Activated T-cell treated with anti-CD3 and anti-CD28 coated beads, Interleukin-2, amount 50 U/mL, for 4 hours (primary cell): Measurements from ENCODE around the gene C8G. TPM values are rescaled to one million over a fixed set of nuclear protein-coding genes. Genes with fewer than 3 reads are reported as not detected.

Experiments used
- ATAC-seq, 2 donors: fragments of 200-7000 bp; cut with Tn5 transposase; one replicate each; pipeline ENCODE4 v1.10.0; 2021
- DNase-seq: peaks from one replicate; pipeline ENCODE4 v3.0.0-alpha.2; 2020
- H3K27me3 Mint-ChIP-seq: one replicate; pipeline ENCODE4 v1.8.0; 2021; ENCODE audit warnings: low read depth, mixed read lengths
- H3K36me3 Mint-ChIP-seq: one replicate; pipeline ENCODE4 v1.8.0; 2022; ENCODE audit warnings: mixed read lengths; ENCODE audit not compliant: insufficient read depth
- H3K4me1 Mint-ChIP-seq: one replicate; pipeline ENCODE4 v1.8.0; 2021; ENCODE audit warnings: low read depth, mixed read lengths
- H3K4me3 Mint-ChIP-seq: one replicate; pipeline ENCODE4 v1.8.0; 2021; ENCODE audit warnings: mild to moderate bottlenecking, moderate library complexity, mixed read lengths
- H3K9me3 Mint-ChIP-seq: one replicate; pipeline ENCODE4 v1.8.0; 2021; ENCODE audit warnings: mixed read lengths
- total RNA-seq, 3 donors: library from RNA; stranded (reverse); gene quantifications; one replicate each; pipeline ENCODE4 v1.2.1, GENCODE V29; 2021

Gene C8G
- total RNA-seq, 3 donors from 2014 or later: 0.94 to 1.4 (median 1.2) TPM

- peaks cover 21% of the 10 kb centered on the region for H3K4me1 Mint-ChIP-seq
- H3K9me3 Mint-ChIP-seq: no peaks in the 10 kb centered on the region
- no peaks in the 10 kb centered on the region for H3K27me3 Mint-ChIP-seq
- no peak overlapping the region for H3K4me3 Mint-ChIP-seq
- DNase-seq (no peak), ATAC-seq (no peak)
- H3K36me3 Mint-ChIP-seq: no peaks in the 10 kb centered on the region
Observed at GRCh38 chr9:136970361-136970760, 25.3 kb downstream of the C8G start.

GRCh38 chr9:136971746-136972145 lies 26.7 kb downstream of the C8G start:
- Mint-ChIP-seq H3K36me3 (no peaks in the 10 kb centered on the region), H3K4me3 (no peak overlapping the region), H3K4me1 (peaks cover 22% of the 10 kb centered on the region), H3K9me3 (no peaks in the 10 kb centered on the region), H3K27me3 (no peaks in the 10 kb centered on the region)
- ATAC-seq (no peak), DNase-seq (no peak)

GRCh38 chr9:136972335-136972734 lies 27.3 kb downstream of the C8G start:
- Mint-ChIP-seq H3K9me3 (no peaks in the 10 kb centered on the region), H3K36me3 (no peaks in the 10 kb centered on the region), H3K4me3 (no peak overlapping the region), H3K27me3 (no peaks in the 10 kb centered on the region), H3K4me1 (peaks cover 24% of the 10 kb centered on the region)
- ATAC-seq (no peak), DNase-seq (no peak)

- no peak for ATAC-seq
- peaks cover 24% of the 10 kb centered on the region for H3K4me1 Mint-ChIP-seq
- H3K36me3 Mint-ChIP-seq: no peaks in the 10 kb centered on the region
- no peaks in the 10 kb centered on the region for H3K9me3 Mint-ChIP-seq
- no peaks in the 10 kb centered on the region for H3K27me3 Mint-ChIP-seq
- H3K4me3 Mint-ChIP-seq: no peak overlapping the region
- no peak for DNase-seq
Observed at GRCh38 chr9:136972743-136973142, 27.7 kb downstream of the C8G start.

- Mint-ChIP-seq H3K9me3 (no peaks in the 10 kb centered on the region), H3K27me3 (no peaks in the 10 kb centered on the region), H3K4me1 (peaks cover 24% of the 10 kb centered on the region), H3K36me3 (no peaks in the 10 kb centered on the region), H3K4me3 (no peak overlapping the region)
- ATAC-seq: no peak
- no peak for DNase-seq
Observed at GRCh38 chr9:136973618-136974617, 28.9 kb downstream of the C8G start.

- Mint-ChIP-seq H3K27me3 (no peaks in the 10 kb centered on the region), H3K4me3 (peak overlapping the region; percentile 55), H3K4me1 (peaks cover 24% of the 10 kb centered on the region), H3K36me3 (no peaks in the 10 kb centered on the region), H3K9me3 (no peaks in the 10 kb centered on the region)
- DNase-seq (no peak), ATAC-seq (no peak)
Observed at GRCh38 chr9:136974817-136975535, 29.9 kb downstream of the C8G start.

GRCh38 chr9:136975644-136976043 lies 30.6 kb downstream of the C8G start:
- no peak for DNase-seq
- H3K9me3 Mint-ChIP-seq: no peaks in the 10 kb centered on the region
- H3K4me1 Mint-ChIP-seq: peaks cover 24% of the 10 kb centered on the region
- ATAC-seq: peak in 1 of 2 donors; percentile 24
- no peaks in the 10 kb centered on the region for H3K36me3 Mint-ChIP-seq
- peak overlapping the region; percentile 55 for H3K4me3 Mint-ChIP-seq
- H3K27me3 Mint-ChIP-seq: no peaks in the 10 kb centered on the region

- H3K36me3 Mint-ChIP-seq: no peaks in the 10 kb centered on the region
- H3K9me3 Mint-ChIP-seq: no peaks in the 10 kb centered on the region
- peak within 1 kb of the TSS; percentile 26 for H3K4me3 Mint-ChIP-seq
- no peak for DNase-seq
- H3K4me1 Mint-ChIP-seq: peaks cover 24% of the 10 kb centered on the region
- no peak for ATAC-seq
- no peaks in the 10 kb centered on the region for H3K27me3 Mint-ChIP-seq
Observed at GRCh38 chr9:136977223-136977622, 32.2 kb downstream of the C8G start, which contains the start of gene PTGDS. Gene PTGDS (plus strand): TSS chr9:136977504. CDS start chr9:136977579, 75 bp downstream.

- Mint-ChIP-seq H3K4me3 (no peak overlapping the region), H3K9me3 (no peaks in the 10 kb centered on the region)
Observed at GRCh38 chr9:136977649-136978072, 32.6 kb downstream of the C8G start.

GRCh38 chr9:136978073-136978864 lies 33.2 kb downstream of the C8G start:
- no peaks in the 10 kb centered on the region for H3K9me3 Mint-ChIP-seq
- DNase-seq: peak; percentile 57
- H3K4me3 Mint-ChIP-seq: no peak overlapping the region
- peaks cover 6% of the 10 kb centered on the region for H3K27me3 Mint-ChIP-seq
- H3K36me3 Mint-ChIP-seq: no peaks in the 10 kb centered on the region
- peak; percentile 46 to 48 for ATAC-seq
- peaks cover 24% of the 10 kb centered on the region for H3K4me1 Mint-ChIP-seq

More at GRCh38 chr9:136977649-136978072, 32.6 kb downstream of the C8G start:
- Mint-ChIP-seq H3K36me3 (no peaks in the 10 kb centered on the region), H3K27me3 (peaks cover under 1% of the 10 kb centered on the region), H3K4me1 (peaks cover 24% of the 10 kb centered on the region)
- DNase-seq (no peak), ATAC-seq (no peak)

- H3K4me3 Mint-ChIP-seq: no peak overlapping the region
- peak in 1 of 2 donors; percentile 6 for ATAC-seq
- peaks cover 12% of the 10 kb centered on the region for H3K27me3 Mint-ChIP-seq
- H3K4me1 Mint-ChIP-seq: peaks cover 27% of the 10 kb centered on the region
- DNase-seq: no peak
- no peaks in the 10 kb centered on the region for H3K9me3 Mint-ChIP-seq
- no peaks in the 10 kb centered on the region for H3K36me3 Mint-ChIP-seq
Observed at GRCh38 chr9:136978865-136979544, 34.0 kb downstream of the C8G start.

- no peaks in the 10 kb centered on the region for H3K36me3 Mint-ChIP-seq
- no peaks in the 10 kb centered on the region for H3K9me3 Mint-ChIP-seq
- H3K27me3 Mint-ChIP-seq: peaks cover 13% of the 10 kb centered on the region
- peaks cover 20% of the 10 kb centered on the region for H3K4me1 Mint-ChIP-seq
- ATAC-seq (no peak), DNase-seq (no peak)
- H3K4me3 Mint-ChIP-seq: no peak overlapping the region
Observed at GRCh38 chr9:136979769-136980587, 34.9 kb downstream of the C8G start.
